K562 (cell line): ENCODE data around the gene ZSCAN22. TPM values are rescaled to one million over a fixed set of nuclear protein-coding genes. Genes with fewer than 3 reads are reported as not detected.
A peak's percentile ranks its signal among the peaks of the same experiment; 100 is the strongest.

Experiments used
- ATF7 ChIP-seq: fragments of 450-650 bp; IDR thresholded peaks from 2 replicates; pipeline ENCODE4 v1.7.1; 2014; ENCODE audit warnings: mild to moderate bottlenecking, moderate library complexity
- CBFB ChIP-seq: sonication (generic); formaldehyde crosslinking; IDR thresholded peaks from 2 replicates; pipeline ENCODE4 v1.4.0; 2020; ENCODE audit warnings: mild to moderate bottlenecking, missing genetic modification reagents
- CBX3 ChIP-seq, 2 experiments: IDR thresholded peaks; 1 replicate in 1 of 2; 2 replicates in 1 of 2; pipeline ENCODE4 v1.6.1; 2012; ENCODE audit warnings: inconsistent platforms in 2 of 2, low read length in 2 of 2, borderline replicate concordance in 1 of 2, control low read depth in 1 of 2
- CGGBP1 ChIP-seq: fragments of 250-450 bp; sonication (Bioruptor Pico); IDR thresholded peaks from 2 replicates; pipeline ENCODE4 v1.9.0; 2021; ENCODE audit warnings: mild to moderate bottlenecking
- CUX1 ChIP-seq: fragments of 200-800 bp; sonication (Bioruptor generic); IDR thresholded peaks from 2 replicates; pipeline ENCODE4 v1.6.1; 2016; ENCODE audit warnings: missing genetic modification characterization, missing compliant biosample characterization
- HCFC1 ChIP-seq: IDR thresholded peaks from 2 replicates; pipeline ENCODE4 v1.6.1; 2012; ENCODE audit warnings: low read depth, low read length, improper control_type of control experiment
- HDAC6 ChIP-seq: IDR thresholded peaks from 2 replicates; pipeline ENCODE4 v1.6.1; 2012; ENCODE audit warnings: low read depth, mild to moderate bottlenecking, control low read depth, inconsistent platforms, low read length, moderate library complexity
- MAFG ChIP-seq: fragments of 450-650 bp; conservative IDR thresholded peaks from 2 replicates; pipeline ENCODE4 v1.6.1; 2016; ENCODE audit warnings: missing genetic modification characterization, missing compliant biosample characterization
- PHF8 ChIP-seq: fragments of 200-600 bp; sonication (generic); IDR thresholded peaks from 2 replicates; pipeline ENCODE4 v1.6.1; 2012; ENCODE audit warnings: mixed run types, mild to moderate bottlenecking, inconsistent platforms, low read length, moderate library complexity, borderline replicate concordance
- POLR2H ChIP-seq: IDR thresholded peaks from 2 replicates; pipeline ENCODE4 v1.6.1; 2016; ENCODE audit warnings: missing genetic modification characterization, low read depth, mild to moderate bottlenecking, control low read depth, missing compliant biosample characterization, moderate library complexity
- RBM15 ChIP-seq: fragments of 200-400 bp; formaldehyde crosslinking; IDR thresholded peaks from 2 replicates; pipeline ENCODE4 v1.6.1; 2018; ENCODE audit warnings: mild to moderate bottlenecking, low read length, moderate library complexity; ENCODE audit not compliant: insufficient read depth
- RUNX1 ChIP-seq: sonication (generic); IDR thresholded peaks from 2 replicates; pipeline ENCODE4 v1.6.1; 2016; ENCODE audit warnings: antibody characterized with exemption, low read depth
- ZEB2 ChIP-seq: fragments of 450-650 bp; IDR thresholded peaks from 2 replicates; pipeline ENCODE4 v1.6.1; 2016
- ZFP30 ChIP-seq: fragments of 250-450 bp; sonication (Bioruptor Pico); IDR thresholded peaks from 2 replicates; pipeline ENCODE4 v1.8.0; 2022; ENCODE audit warnings: moderate library complexity, mild to moderate bottlenecking, inconsistent platforms, borderline replicate concordance
- ZKSCAN1 ChIP-seq: fragments of 150-350 bp; IDR thresholded peaks from 2 replicates; pipeline ENCODE4 v1.6.1; 2016; ENCODE audit warnings: low read depth, low read length
- ZNF57 ChIP-seq: fragments of 450-650 bp; formaldehyde crosslinking; IDR thresholded peaks from 2 replicates; pipeline ENCODE4 v1.4.0; 2020; ENCODE audit warnings: mild to moderate bottlenecking, moderate library complexity
- ZNF655 ChIP-seq: fragments of 250-450 bp; sonication (Bioruptor Pico); IDR thresholded peaks from 2 replicates; pipeline ENCODE4 v1.5.0; 2021
- ZNF695 ChIP-seq: fragments of 450-650 bp; formaldehyde crosslinking; IDR thresholded peaks from 2 replicates; pipeline ENCODE4 v1.4.0; 2020; ENCODE audit warnings: mild to moderate bottlenecking, moderate library complexity
- polyA plus RNA-seq, 8 experiments: library from polyadenylated mRNA; depleted of rRNA in 4 of 8; stranded (reverse) in 5 of 8; unstranded in 3 of 8; fragments of >200 nt; fragmentation: Nextera tagmentation in 2 of 8; fragmentation: Illumina TruSeq in 1 of 8; extraction: Ambion mirVana in 2 of 8; extraction: Trizol in 1 of 8; gene quantifications; 2 replicates each; pipeline versions ENCODE4 v1.2.1 to v1.2.3, GENCODE V29; 2011 to 2014; ENCODE audit warnings: inconsistent platforms in 1 of 8, missing spikeins in 1 of 8
- total RNA-seq, 7 experiments: library from RNA; depleted of rRNA in 6 of 7; stranded (reverse); fragments of >200 nt in 6 of 7; fragmentation: Illumina TruSeq in 2 of 7; extraction: Trizol in 2 of 7; gene quantifications; 2 replicates each; pipeline versions ENCODE4 v1.2.1 to v1.2.3, GENCODE V29; 2011 to 2021; ENCODE audit warnings: low replicate concordance in 1 of 7
- TF ChIP-seq, protein P1 (sequence below): sonication (generic); IDR thresholded peaks from 2 replicates; pipeline ENCODE4 v1.6.1; 2016
- TF ChIP-seq, protein P2 (sequence below): fragments of 450-650 bp; conservative IDR thresholded peaks from 2 replicates; pipeline ENCODE4 v1.6.1; 2016; ENCODE audit warnings: missing genetic modification characterization, low read depth, mild to moderate bottlenecking, control low read depth, missing compliant biosample characterization

The ZSCAN22 gene
- total and polyA plus RNA-seq, 9 of the 15 experiments (the other 6 are each of a cell fraction or from before 2014, with no cell fraction given): 0.98 to 5.3 (median 3.0) TPM

GRCh38 chr19:58278541-58279041, 48.2 kb upstream of the ZSCAN22 start, which contains the start of gene ZNF8 (continued):
- TF ChIP-seq ZNF655 (CRISPR knock-in tag): no peak
- TF ChIP-seq RUNX1: no peak
- peak; percentile 85 for TF ChIP-seq PHF8
- peak; percentile 92 for TF ChIP-seq HCFC1
- TF ChIP-seq HDAC6: no peak
- TF ChIP-seq POLR2H: peak; percentile 82
- TF ChIP-seq ZFP30 (CRISPR knock-in tag): no peak
- no peak for TF ChIP-seq RBM15
- TF ChIP-seq ATF7: peak; percentile 73; the same call in 1 of the 2 replicates
- TF ChIP-seq, protein P1, sequence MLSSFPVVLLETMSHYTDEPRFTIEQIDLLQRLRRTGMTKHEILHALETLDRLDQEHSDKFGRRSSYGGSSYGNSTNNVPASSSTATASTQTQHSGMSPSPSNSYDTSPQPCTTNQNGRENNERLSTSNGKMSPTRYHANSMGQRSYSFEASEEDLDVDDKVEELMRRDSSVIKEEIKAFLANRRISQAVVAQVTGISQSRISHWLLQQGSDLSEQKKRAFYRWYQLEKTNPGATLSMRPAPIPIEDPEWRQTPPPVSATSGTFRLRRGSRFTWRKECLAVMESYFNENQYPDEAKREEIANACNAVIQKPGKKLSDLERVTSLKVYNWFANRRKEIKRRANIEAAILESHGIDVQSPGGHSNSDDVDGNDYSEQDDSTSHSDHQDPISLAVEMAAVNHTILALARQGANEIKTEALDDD: no peak
- TF ChIP-seq ZEB2: no peak
- no peak for TF ChIP-seq ZNF57 (CRISPR knock-in tag)
- TF ChIP-seq CBFB (CRISPR knock-in tag): peak; percentile 37; the same call in 1 of the 2 replicates
- no peak for TF ChIP-seq CUX1 (CRISPR knock-in tag)
- no peak for TF ChIP-seq ZNF695
- 0 out of 2 replicates have a peak, but pooled peaks have one; percentile 9 for TF ChIP-seq ZKSCAN1
- no peak for TF ChIP-seq MAFG (tag)
- TF ChIP-seq CBX3 (IDR thresholded peaks at IDR 0.05; ENCODE audit: borderline replicate concordance in 1 of 2, low read length in 2 of 2): no peak
- no peak for TF ChIP-seq CGGBP1 (CRISPR knock-in tag)
- TF ChIP-seq, protein P2, sequence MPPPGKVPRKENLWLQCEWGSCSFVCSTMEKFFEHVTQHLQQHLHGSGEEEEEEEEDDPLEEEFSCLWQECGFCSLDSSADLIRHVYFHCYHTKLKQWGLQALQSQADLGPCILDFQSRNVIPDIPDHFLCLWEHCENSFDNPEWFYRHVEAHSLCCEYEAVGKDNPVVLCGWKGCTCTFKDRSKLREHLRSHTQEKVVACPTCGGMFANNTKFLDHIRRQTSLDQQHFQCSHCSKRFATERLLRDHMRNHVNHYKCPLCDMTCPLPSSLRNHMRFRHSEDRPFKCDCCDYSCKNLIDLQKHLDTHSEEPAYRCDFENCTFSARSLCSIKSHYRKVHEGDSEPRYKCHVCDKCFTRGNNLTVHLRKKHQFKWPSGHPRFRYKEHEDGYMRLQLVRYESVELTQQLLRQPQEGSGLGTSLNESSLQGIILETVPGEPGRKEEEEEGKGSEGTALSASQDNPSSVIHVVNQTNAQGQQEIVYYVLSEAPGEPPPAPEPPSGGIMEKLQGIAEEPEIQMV: no peak
